22Rv1 (cell line): ENCODE data around the gene HSP90AB1.

Source experiments
- ZFX ChIP-seq: fragments of 450-650 bp; IDR thresholded peaks from 2 replicates; pipeline ENCODE4 v1.6.1; 2017; ENCODE audit warnings: antibody characterized with exemption, borderline replicate concordance
- TF ChIP-seq, protein P1 (sequence below): fragments of 450-650 bp; IDR thresholded peaks from 2 replicates; pipeline ENCODE4 v1.5.1; 2017; ENCODE audit warnings: mild to moderate bottlenecking

GRCh38 chr6:44301106-44301505 lies 54.2 kb downstream of the HSP90AB1 start:
- TF ChIP-seq, protein P1, sequence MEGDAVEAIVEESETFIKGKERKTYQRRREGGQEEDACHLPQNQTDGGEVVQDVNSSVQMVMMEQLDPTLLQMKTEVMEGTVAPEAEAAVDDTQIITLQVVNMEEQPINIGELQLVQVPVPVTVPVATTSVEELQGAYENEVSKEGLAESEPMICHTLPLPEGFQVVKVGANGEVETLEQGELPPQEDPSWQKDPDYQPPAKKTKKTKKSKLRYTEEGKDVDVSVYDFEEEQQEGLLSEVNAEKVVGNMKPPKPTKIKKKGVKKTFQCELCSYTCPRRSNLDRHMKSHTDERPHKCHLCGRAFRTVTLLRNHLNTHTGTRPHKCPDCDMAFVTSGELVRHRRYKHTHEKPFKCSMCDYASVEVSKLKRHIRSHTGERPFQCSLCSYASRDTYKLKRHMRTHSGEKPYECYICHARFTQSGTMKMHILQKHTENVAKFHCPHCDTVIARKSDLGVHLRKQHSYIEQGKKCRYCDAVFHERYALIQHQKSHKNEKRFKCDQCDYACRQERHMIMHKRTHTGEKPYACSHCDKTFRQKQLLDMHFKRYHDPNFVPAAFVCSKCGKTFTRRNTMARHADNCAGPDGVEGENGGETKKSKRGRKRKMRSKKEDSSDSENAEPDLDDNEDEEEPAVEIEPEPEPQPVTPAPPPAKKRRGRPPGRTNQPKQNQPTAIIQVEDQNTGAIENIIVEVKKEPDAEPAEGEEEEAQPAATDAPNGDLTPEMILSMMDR: no peak
- no peak for TF ChIP-seq ZFX
